Sigmoid colon (tissue), 7 donors: ENCODE measurements around the gene SPATA31C2. TPM values are rescaled to one million over a fixed set of nuclear protein-coding genes. Genes with fewer than 3 reads are reported as not detected.

Source experiments
- DNase-seq: peaks from one replicate; pipeline ENCODE4 v3.0.0-alpha.2; 2019
- H3K27ac ChIP-seq, 4 donors: fragments of 200-600 bp; sonication (generic); one replicate each; pipeline ENCODE4 v1.5.1; 2016 to 2019; ENCODE audit warnings: mild to moderate bottlenecking in 1 of 4
- H3K27me3 ChIP-seq, 3 donors: fragments of 200-600 bp; sonication (generic); one replicate each; pipeline ENCODE4 v1.5.1; 2019; ENCODE audit warnings: mild to moderate bottlenecking in 1 of 3
- H3K36me3 ChIP-seq, 4 donors: fragments of 200-600 bp; sonication (generic); one replicate each; pipeline ENCODE4 v1.5.1; 2016 to 2019
- H3K4me1 ChIP-seq, 4 donors: fragments of 200-600 bp; sonication (generic); one replicate each; pipeline ENCODE4 v1.5.1; 2017 to 2019
- H3K4me3 ChIP-seq, 4 donors: fragments of 200-600 bp; sonication (generic); one replicate each; pipeline ENCODE4 v1.5.1; 2017 to 2019; ENCODE audit warnings: mild to moderate bottlenecking in 2 of 4, moderate library complexity in 1 of 4
- H3K9me3 ChIP-seq, 4 donors: fragments of 200-600 bp in 3 of 4; sonication (generic) in 3 of 4; one replicate each; pipeline versions ENCODE4 v1.5.1 to v1.6.1; 2013 to 2019
- EP300 ChIP-seq, 4 donors: sonication (generic); formaldehyde crosslinking; IDR thresholded peaks; one replicate each; pipeline ENCODE4 v1.6.1; 2017; ENCODE audit warnings: antibody characterized with exemption in 4 of 4
- POLR2A ChIP-seq, 2 donors: fragments of 450-650 bp; IDR thresholded peaks; one replicate each; pipeline ENCODE4 v1.6.1; 2016; ENCODE audit warnings: antibody characterized with exemption in 2 of 2, mild to moderate bottlenecking in 2 of 2, moderate library complexity in 2 of 2
- POLR2AphosphoS5 ChIP-seq, 4 donors: sonication (generic); formaldehyde crosslinking; IDR thresholded peaks; one replicate each; pipeline ENCODE4 v1.6.1; 2017; ENCODE audit warnings: antibody characterized with exemption in 4 of 4
- WGBS, 2 donors: extraction: QIAGEN DNeasy Blood & Tissue Kit; methylation state at CpG; one replicate each; pipeline ENCODE4 v1.1.7; 2013; 5-methylcytosine and 5-hydroxymethylcytosine counted together
- intact Hi-C: fragments of 100-400 bp; cut with DNase I; formaldehyde crosslinking; loops from one replicate; pipeline ENCODE4 v1.15.1; 2023
- polyA plus RNA-seq, 3 donors: library from polyadenylated mRNA; stranded (reverse); fragments of 200-250 nt; gene quantifications; one replicate each; pipeline ENCODE4 v1.2.3, GENCODE V29; 2013
- total RNA-seq, 4 donors: library from RNA; depleted of rRNA; stranded (reverse); fragments of >200 nt; gene quantifications; one replicate each; pipeline ENCODE4 v1.1.0, GENCODE V29; 2016
- TF ChIP-seq, protein P1 (sequence below), 4 experiments: fragments of 450-650 bp in 3 of 4; fragments of 200-600 bp in 1 of 4; IDR thresholded peaks; one replicate each; pipeline ENCODE4 v1.5.1; 2016 to 2019; ENCODE audit warnings: antibody characterized with exemption in 4 of 4, mild to moderate bottlenecking in 3 of 4, moderate library complexity in 2 of 4
- donor health status: healthy with polysubstance abuse.
- donor health status: Bipolar disorder and iron deficiency.
- donor health status: healthy.

Gene SPATA31C2
- total and polyA plus RNA-seq, 7 donors: not detected

DNA sequence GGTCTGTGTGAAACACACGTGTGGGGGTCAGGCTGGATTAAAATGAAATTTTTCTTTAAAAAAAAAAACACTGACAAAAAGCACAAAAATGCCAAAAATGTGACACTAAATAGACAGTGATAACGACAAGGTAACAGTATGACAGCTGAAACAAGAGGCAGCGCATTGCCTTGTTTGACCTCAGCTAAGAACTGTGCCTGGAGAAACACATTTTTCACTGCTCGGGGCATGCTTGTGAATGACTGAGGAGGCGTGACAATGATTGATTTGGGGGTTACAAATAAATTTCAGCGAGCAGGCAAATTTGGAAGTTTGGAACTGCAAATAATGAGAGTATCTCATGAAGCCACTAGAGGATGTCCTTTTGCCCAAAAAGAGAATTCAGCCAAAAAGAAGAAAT, 44.2 kb upstream of the SPATA31C2 start:
- no peak overlapping the region for H3K27ac ChIP-seq
- no peaks in the 10 kb centered on the region for H3K36me3 ChIP-seq
- DNase-seq: no peak
- peaks cover 0 to 15% (median 3%) of the 10 kb centered on the region in 4 donors for H3K4me1 ChIP-seq
- no peaks in the 10 kb centered on the region for H3K9me3 ChIP-seq
- TF ChIP-seq POLR2AphosphoS5 (IDR thresholded peaks at IDR 0.05) (no peak), EP300 (IDR thresholded peaks at IDR 0.05) (no peak)
- no peaks in the 10 kb centered on the region for H3K27me3 ChIP-seq
- intact Hi-C loops: no loop called here
- H3K4me3 ChIP-seq: no peak overlapping the region
- 67 to 81% methylated on average over 6 of the region's 6 CpGs for WGBS, 2 donors

DNA sequence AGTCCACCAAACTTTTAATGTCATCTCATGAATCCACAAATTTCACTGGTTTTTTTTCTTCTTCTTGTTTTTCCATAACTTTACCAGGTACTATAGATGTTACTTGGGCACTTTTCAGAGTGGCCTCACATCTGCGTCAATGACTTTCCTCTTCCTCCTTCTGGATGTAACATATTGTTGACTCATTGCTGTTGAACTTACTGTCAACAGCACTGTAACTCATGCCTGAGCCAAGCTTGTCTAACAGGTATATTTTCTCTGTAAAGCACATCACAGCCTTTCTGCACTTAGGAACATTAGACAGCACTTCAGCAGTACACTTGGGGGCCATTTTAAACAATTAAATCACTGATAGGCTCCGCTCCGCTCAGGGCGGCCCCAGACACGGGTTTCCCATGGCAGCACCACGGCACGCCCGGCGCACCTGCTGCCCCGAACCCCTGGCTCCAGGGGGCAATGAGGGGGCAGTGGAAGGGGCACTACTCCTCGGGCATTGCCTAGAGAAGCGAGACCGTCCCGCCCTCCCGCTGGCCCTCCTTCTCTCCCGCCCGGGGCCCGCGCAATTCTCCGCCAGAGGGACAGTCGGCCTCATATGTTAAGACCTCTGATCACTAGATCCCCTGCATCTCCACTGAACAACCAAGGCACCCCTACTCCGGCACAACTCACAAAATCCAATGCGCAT, 41.9 kb upstream of the SPATA31C2 start:
- no peaks in the 10 kb centered on the region for H3K9me3 ChIP-seq
- no peak for DNase-seq
- H3K4me1 ChIP-seq: peaks cover 0 to 15% (median 4%) of the 10 kb centered on the region in 4 donors
- intact Hi-C loops: no loop called here
- no peaks in the 10 kb centered on the region for H3K36me3 ChIP-seq
- H3K4me3 ChIP-seq: no peak overlapping the region
- no peak overlapping the region for H3K27ac ChIP-seq
- no peaks in the 10 kb centered on the region for H3K27me3 ChIP-seq
- TF ChIP-seq POLR2AphosphoS5 (IDR thresholded peaks at IDR 0.05) (no peak), POLR2A (IDR thresholded peaks at IDR 0.05) (no peak), EP300 (IDR thresholded peaks at IDR 0.05) (no peak)
- TF ChIP-seq, protein P1, sequence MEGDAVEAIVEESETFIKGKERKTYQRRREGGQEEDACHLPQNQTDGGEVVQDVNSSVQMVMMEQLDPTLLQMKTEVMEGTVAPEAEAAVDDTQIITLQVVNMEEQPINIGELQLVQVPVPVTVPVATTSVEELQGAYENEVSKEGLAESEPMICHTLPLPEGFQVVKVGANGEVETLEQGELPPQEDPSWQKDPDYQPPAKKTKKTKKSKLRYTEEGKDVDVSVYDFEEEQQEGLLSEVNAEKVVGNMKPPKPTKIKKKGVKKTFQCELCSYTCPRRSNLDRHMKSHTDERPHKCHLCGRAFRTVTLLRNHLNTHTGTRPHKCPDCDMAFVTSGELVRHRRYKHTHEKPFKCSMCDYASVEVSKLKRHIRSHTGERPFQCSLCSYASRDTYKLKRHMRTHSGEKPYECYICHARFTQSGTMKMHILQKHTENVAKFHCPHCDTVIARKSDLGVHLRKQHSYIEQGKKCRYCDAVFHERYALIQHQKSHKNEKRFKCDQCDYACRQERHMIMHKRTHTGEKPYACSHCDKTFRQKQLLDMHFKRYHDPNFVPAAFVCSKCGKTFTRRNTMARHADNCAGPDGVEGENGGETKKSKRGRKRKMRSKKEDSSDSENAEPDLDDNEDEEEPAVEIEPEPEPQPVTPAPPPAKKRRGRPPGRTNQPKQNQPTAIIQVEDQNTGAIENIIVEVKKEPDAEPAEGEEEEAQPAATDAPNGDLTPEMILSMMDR (IDR thresholded peaks at IDR 0.05): no peak
- 95 to 96% methylated on average over 23 of the region's 23 CpGs for WGBS, 2 donors

DNA sequence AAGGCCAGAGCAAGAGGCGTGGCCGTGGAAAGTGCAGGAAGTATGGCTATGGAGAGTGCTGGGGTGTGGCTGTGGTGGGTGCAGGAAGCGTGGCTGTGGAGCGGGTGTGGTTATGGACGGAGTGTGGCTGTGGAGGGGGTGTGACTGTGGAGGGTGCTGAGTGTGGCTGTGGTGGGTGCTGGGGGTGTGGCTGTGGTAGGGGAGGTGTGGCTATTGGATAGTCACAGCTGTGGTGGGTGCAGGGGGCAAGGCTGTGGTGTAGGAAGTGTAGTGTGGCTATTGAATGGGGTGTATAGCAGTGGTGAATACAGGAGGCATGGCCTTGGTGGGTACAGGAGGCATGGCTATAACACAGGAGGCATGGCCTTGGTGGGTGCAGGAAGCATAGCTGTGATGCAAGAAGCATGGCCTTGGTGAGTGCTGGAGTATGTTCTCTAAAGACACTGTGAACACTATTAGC, 40.8 kb upstream of the SPATA31C2 start:
- no peak for DNase-seq
- H3K27me3 ChIP-seq: no peaks in the 10 kb centered on the region
- TF ChIP-seq POLR2A (IDR thresholded peaks at IDR 0.05) (no peak), EP300 (IDR thresholded peaks at IDR 0.05) (no peak), POLR2AphosphoS5 (IDR thresholded peaks at IDR 0.05) (no peak)
- TF ChIP-seq, protein P1 (IDR thresholded peaks at IDR 0.05): no peak
- peaks cover 0 to 7% (median 4%) of the 10 kb centered on the region in 4 donors for H3K4me1 ChIP-seq
- no peaks in the 10 kb centered on the region for H3K36me3 ChIP-seq
- intact Hi-C loops: no loop called here
- no peak overlapping the region for H3K27ac ChIP-seq
- no peaks in the 10 kb centered on the region for H3K9me3 ChIP-seq
- no peak overlapping the region for H3K4me3 ChIP-seq
- WGBS, 2 donors: 15 to 30% methylated on average over 5 of the region's 5 CpGs

DNA sequence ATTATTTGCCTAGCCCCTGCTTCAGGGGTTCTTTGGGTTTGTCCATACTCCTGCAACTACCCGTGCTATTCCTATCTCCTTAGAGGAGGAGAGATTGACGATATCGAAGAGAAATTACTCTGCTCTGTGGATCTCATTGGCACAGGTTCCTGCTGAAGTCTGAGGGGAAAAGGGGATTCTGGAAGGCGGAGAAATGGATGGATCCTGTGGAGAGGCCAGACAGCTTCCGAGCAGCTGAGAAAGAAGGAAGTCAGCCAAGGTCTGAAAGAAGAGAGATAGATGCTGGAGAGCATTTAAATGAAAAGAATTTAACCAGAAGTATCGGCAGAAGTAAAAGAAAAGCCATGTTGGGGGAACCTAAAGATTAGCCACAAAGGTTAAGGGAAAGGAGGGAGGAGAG, 40.4 kb upstream of the SPATA31C2 start:
- DNase-seq: no peak
- Histone ChIP-seq H3K4me1 (peaks cover 0 to 3% (median 2%) of the 10 kb centered on the region in 4 donors), H3K4me3 (no peak overlapping the region), H3K27me3 (no peaks in the 10 kb centered on the region), H3K36me3 (no peaks in the 10 kb centered on the region), H3K27ac (no peak overlapping the region), H3K9me3 (no peaks in the 10 kb centered on the region)
- intact Hi-C loops: no loop called here
- 78 to 86% methylated on average over 6 of the region's 6 CpGs for WGBS, 2 donors
- TF ChIP-seq EP300 (IDR thresholded peaks at IDR 0.05) (no peak), POLR2AphosphoS5 (IDR thresholded peaks at IDR 0.05) (no peak), POLR2A (IDR thresholded peaks at IDR 0.05) (no peak)
- TF ChIP-seq, protein P1 (IDR thresholded peaks at IDR 0.05): no peak

DNA sequence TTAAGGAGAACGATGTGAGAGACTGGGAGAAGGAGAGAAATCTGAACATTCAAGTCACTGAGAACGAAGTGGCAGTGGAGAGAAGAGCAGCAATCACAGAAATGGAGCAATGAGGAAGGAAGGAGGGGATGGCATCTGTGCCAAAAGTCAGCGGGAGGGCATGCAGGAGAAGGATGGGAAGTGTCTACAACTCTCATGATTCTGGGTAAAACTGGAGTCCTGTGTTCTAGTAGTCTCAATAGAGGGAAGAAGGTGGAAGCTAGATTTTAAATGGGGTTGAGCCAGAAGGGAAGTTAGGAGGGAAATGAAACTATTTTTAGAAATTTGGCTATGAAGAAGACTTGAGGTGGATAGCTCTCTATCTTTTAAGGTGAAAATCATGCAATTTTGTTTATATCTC, 39.1 kb upstream of the SPATA31C2 start:
- DNase-seq: no peak
- H3K4me1 ChIP-seq: peaks cover 0 to 2% (median 0%) of the 10 kb centered on the region in 4 donors
- H3K9me3 ChIP-seq: no peaks in the 10 kb centered on the region
- intact Hi-C loops: no loop called here
- H3K4me3 ChIP-seq: no peak overlapping the region
- WGBS, 2 donors: 70 to 79% methylated on average over 3 of the region's 3 CpGs
- H3K36me3 ChIP-seq: no peaks in the 10 kb centered on the region
- TF ChIP-seq EP300 (IDR thresholded peaks at IDR 0.05) (no peak), POLR2AphosphoS5 (IDR thresholded peaks at IDR 0.05) (no peak), POLR2A (IDR thresholded peaks at IDR 0.05) (no peak)
- TF ChIP-seq, protein P1 (IDR thresholded peaks at IDR 0.05): no peak
- H3K27me3 ChIP-seq: no peaks in the 10 kb centered on the region
- H3K27ac ChIP-seq: no peak overlapping the region
